Suprapubic skin (tissue), 4 donors: Measurements from ENCODE around the gene TMEM59L. TPM values are rescaled to one million over a fixed set of nuclear protein-coding genes. Genes with fewer than 3 reads are reported as not detected.

Experiments used
- DNase-seq, 2 donors: peaks; one replicate each; pipeline ENCODE4 v3.0.0-alpha.2; 2019; ENCODE audit warnings: low spot score in 2 of 2
- H3K27ac ChIP-seq: fragments of 200-600 bp; sonication (generic); one replicate; pipeline ENCODE4 v1.5.1; 2019
- H3K27me3 ChIP-seq: fragments of 200-600 bp; sonication (generic); one replicate; pipeline ENCODE4 v1.5.1; 2019
- H3K36me3 ChIP-seq: fragments of 200-600 bp; sonication (generic); one replicate; pipeline ENCODE4 v1.5.1; 2019
- H3K4me1 ChIP-seq: fragments of 200-600 bp; sonication (generic); one replicate; pipeline ENCODE4 v1.5.1; 2019
- H3K4me3 ChIP-seq: fragments of 200-600 bp; sonication (generic); one replicate; pipeline ENCODE4 v1.5.1; 2019; ENCODE audit warnings: mild to moderate bottlenecking
- H3K9me3 ChIP-seq: fragments of 200-600 bp; sonication (generic); one replicate; pipeline ENCODE4 v1.5.1; 2019
- CTCF ChIP-seq, 2 donors: fragments of 200-600 bp in 1 of 2; fragments of 450-650 bp in 1 of 2; sonication (generic) in 1 of 2; IDR thresholded peaks; one replicate each; pipeline ENCODE4 v1.5.1; 2016 to 2019; ENCODE audit warnings: antibody characterized with exemption in 2 of 2, mild to moderate bottlenecking in 1 of 2, moderate library complexity in 1 of 2
- EP300 ChIP-seq: sonication (generic); formaldehyde crosslinking; IDR thresholded peaks from one replicate; pipeline ENCODE4 v1.6.1; 2017; ENCODE audit warnings: antibody characterized with exemption
- POLR2A ChIP-seq, 2 donors: fragments of 450-650 bp; IDR thresholded peaks; one replicate each; pipeline ENCODE4 v1.6.1; 2017; ENCODE audit warnings: antibody characterized with exemption in 2 of 2, mild to moderate bottlenecking in 2 of 2, moderate library complexity in 2 of 2
- POLR2AphosphoS5 ChIP-seq, 3 donors: sonication (generic); formaldehyde crosslinking; IDR thresholded peaks; one replicate each; pipeline ENCODE4 v1.6.1; 2017; ENCODE audit warnings: antibody characterized with exemption in 3 of 3
- WGBS: methylation state at CpG from one replicate; pipeline ENCODE4 v1.1.5; 2018; 5-methylcytosine and 5-hydroxymethylcytosine counted together
- total RNA-seq, 4 donors: library from RNA; depleted of rRNA; stranded (reverse); fragments of >200 nt; gene quantifications; one replicate each; pipeline ENCODE4 v1.1.0, GENCODE V29; 2016

TMEM59L gene
- total RNA-seq, 4 donors from 2014 or later = 0.49 to 1.4 (median 0.97) TPM

- no peak for DNase-seq
- peaks cover 42% of the 10 kb centered on the region for H3K4me1 ChIP-seq
- no peak overlapping the region for H3K27ac ChIP-seq
- no peak for TF ChIP-seq POLR2A (IDR thresholded peaks at IDR 0.05)
- no peak for TF ChIP-seq CTCF (IDR thresholded peaks at IDR 0.05)
- no peak for TF ChIP-seq EP300
- TF ChIP-seq POLR2AphosphoS5 (IDR thresholded peaks at IDR 0.05) = no peak
- H3K4me3 ChIP-seq = no peak overlapping the region
- H3K36me3 ChIP-seq = no peaks in the 10 kb centered on the region
- H3K9me3 ChIP-seq = no peaks in the 10 kb centered on the region
- H3K27me3 ChIP-seq = no peaks in the 10 kb centered on the region
- 72% methylated on average over 6 of the region's 19 CpGs for WGBS
Observed at GRCh38 chr19:18656337-18657086, 43.8 kb downstream of the TMEM59L start.

GRCh38 chr19:18657590-18658365 is 45.1 kb downstream of the TMEM59L start:
- no peaks in the 10 kb centered on the region for H3K27me3 ChIP-seq
- no peak overlapping the region for H3K27ac ChIP-seq
- H3K4me3 ChIP-seq = no peak overlapping the region
- no peaks in the 10 kb centered on the region for H3K9me3 ChIP-seq
- WGBS = 59% methylated on average over 19 of the region's 20 CpGs
- no peak for DNase-seq
- no peak for TF ChIP-seq EP300
- TF ChIP-seq POLR2A (IDR thresholded peaks at IDR 0.05) = no peak
- no peak for TF ChIP-seq POLR2AphosphoS5 (IDR thresholded peaks at IDR 0.05)
- TF ChIP-seq CTCF (IDR thresholded peaks at IDR 0.05) = no peak
- peaks cover 39% of the 10 kb centered on the region for H3K4me1 ChIP-seq
- no peaks in the 10 kb centered on the region for H3K36me3 ChIP-seq

GRCh38 chr19:18658366-18658855 is 45.7 kb downstream of the TMEM59L start:
- WGBS = 85% methylated on average over 4 of the region's 4 CpGs
- no peak for DNase-seq
- Histone ChIP-seq H3K27me3 (no peaks in the 10 kb centered on the region), H3K27ac (peak overlapping the region; percentile 73), H3K9me3 (no peaks in the 10 kb centered on the region), H3K4me3 (no peak overlapping the region), H3K36me3 (no peaks in the 10 kb centered on the region), H3K4me1 (peaks cover 39% of the 10 kb centered on the region)
- TF ChIP-seq EP300 (no peak), CTCF (IDR thresholded peaks at IDR 0.05) (no peak), POLR2AphosphoS5 (IDR thresholded peaks at IDR 0.05) (no peak), POLR2A (IDR thresholded peaks at IDR 0.05) (no peak)

GRCh38 chr19:18659281-18660050 is 46.8 kb downstream of the TMEM59L start:
- H3K4me3 ChIP-seq = peak overlapping the region; percentile 1
- no peaks in the 10 kb centered on the region for H3K36me3 ChIP-seq
- H3K9me3 ChIP-seq = no peaks in the 10 kb centered on the region
- WGBS = 47% methylated on average over 30 of the region's 30 CpGs
- H3K27ac ChIP-seq = peak overlapping the region; percentile 73
- no peaks in the 10 kb centered on the region for H3K27me3 ChIP-seq
- H3K4me1 ChIP-seq = peaks cover 39% of the 10 kb centered on the region
- peak in 1 of 2 donors; percentile 39 for TF ChIP-seq POLR2A (IDR thresholded peaks at IDR 0.05)
- peak in 1 of 3 donors; percentile 19 for TF ChIP-seq POLR2AphosphoS5 (IDR thresholded peaks at IDR 0.05)
- no peak for TF ChIP-seq EP300
- TF ChIP-seq CTCF (IDR thresholded peaks at IDR 0.05) = no peak
- DNase-seq = no peak
